H9 (cell line): ENCODE results near the gene ERCC5. TPM values are rescaled to one million over a fixed set of nuclear protein-coding genes. Genes with fewer than 3 reads are reported as not detected.

Experiments
- DNase-seq: peaks from one replicate; pipeline ENCODE4 v3.0.0-alpha.2; 2017
- H2AFZ ChIP-seq: one replicate; pipeline ENCODE4 v1.6.1; 2013; ENCODE audit warnings: mild to moderate bottlenecking, low read length, control low read depth, moderate library complexity
- H2AK5ac ChIP-seq: 2 replicates; pipeline ENCODE4 v1.6.1; 2013; ENCODE audit warnings: low read length, control low read depth, mixed read lengths; ENCODE audit not compliant: insufficient read length
- H2BK120ac ChIP-seq: one replicate; pipeline ENCODE4 v1.6.1; 2013; ENCODE audit warnings: low read depth, mild to moderate bottlenecking, low read length, control low read depth, inconsistent platforms; ENCODE audit not compliant: poor library complexity, severe bottlenecking
- H2BK12ac ChIP-seq: 2 replicates; pipeline ENCODE4 v1.6.1; 2013; ENCODE audit warnings: low read length, control low read depth, mixed read lengths, low read depth; ENCODE audit not compliant: insufficient read length
- H2BK15ac ChIP-seq: 2 replicates; pipeline ENCODE4 v1.6.1; 2013; ENCODE audit warnings: low read depth, low read length, control low read depth
- H2BK20ac ChIP-seq: one replicate; pipeline ENCODE4 v1.6.1; 2013; ENCODE audit warnings: low read depth, mild to moderate bottlenecking, low read length, control low read depth, inconsistent platforms; ENCODE audit not compliant: poor library complexity, severe bottlenecking
- H2BK5ac ChIP-seq: 2 replicates; pipeline ENCODE4 v1.6.1; 2013; ENCODE audit warnings: low read length, control low read depth, mixed read lengths; ENCODE audit not compliant: insufficient read length
- H3K14ac ChIP-seq: 2 replicates; pipeline ENCODE4 v1.6.1; 2013; ENCODE audit warnings: low read length, control low read depth; ENCODE audit not compliant: insufficient read depth
- H3K18ac ChIP-seq: 2 replicates; pipeline ENCODE4 v1.6.1; 2013; ENCODE audit warnings: low read depth, mild to moderate bottlenecking, mixed read lengths, low read length, control low read depth; ENCODE audit not compliant: insufficient read length
- H3K23ac ChIP-seq: 2 replicates; pipeline ENCODE4 v1.6.1; 2013; ENCODE audit warnings: low read length, control low read depth, mixed read lengths, low read depth; ENCODE audit not compliant: insufficient read length
- H3K23me2 ChIP-seq: 2 replicates; pipeline ENCODE4 v1.6.1; 2013; ENCODE audit warnings: low read depth, mild to moderate bottlenecking, mixed read lengths, low read length, control low read depth; ENCODE audit not compliant: insufficient read length, poor library complexity, severe bottlenecking
- H3K27ac ChIP-seq: 2 replicates; pipeline ENCODE4 v1.5.1; 2013; ENCODE audit warnings: low read length, control low read depth, mixed read lengths, low read depth; ENCODE audit not compliant: insufficient read length
- H3K27me3 ChIP-seq: 2 replicates; pipeline ENCODE4 v1.6.1; 2013; ENCODE audit warnings: low read length, control low read depth, inconsistent platforms; ENCODE audit not compliant: insufficient read depth
- H3K4ac ChIP-seq: 2 replicates; pipeline ENCODE4 v1.6.1; 2013; ENCODE audit warnings: low read depth, mild to moderate bottlenecking, control low read depth, inconsistent platforms, low read length, moderate library complexity
- H3K4me1 ChIP-seq: 2 replicates; pipeline ENCODE4 v1.6.1; 2013; ENCODE audit warnings: low read length, control low read depth, inconsistent platforms; ENCODE audit not compliant: insufficient read depth
- H3K4me2 ChIP-seq: 2 replicates; pipeline ENCODE4 v1.6.1; 2013; ENCODE audit warnings: low read length, control low read depth, mixed read lengths; ENCODE audit not compliant: insufficient read length, insufficient read depth
- H3K56ac ChIP-seq: 2 replicates; pipeline ENCODE4 v1.6.1; 2013; ENCODE audit warnings: low read depth, mild to moderate bottlenecking, mixed read lengths, low read length, control low read depth; ENCODE audit not compliant: insufficient read length
- H3K79me1 ChIP-seq: 2 replicates; pipeline ENCODE4 v1.6.1; 2013; ENCODE audit warnings: low read depth, mild to moderate bottlenecking, moderate library complexity, low read length, control low read depth, inconsistent platforms; ENCODE audit not compliant: insufficient read depth, poor library complexity, severe bottlenecking
- H3K79me2 ChIP-seq: 2 replicates; pipeline ENCODE4 v1.6.1; 2013; ENCODE audit warnings: low read length, control low read depth, inconsistent platforms; ENCODE audit not compliant: insufficient read depth
- H3K9ac ChIP-seq: 2 replicates; pipeline ENCODE4 v1.6.1; 2013; ENCODE audit warnings: low read length, control low read depth, mixed read lengths; ENCODE audit not compliant: insufficient read length; ENCODE audit errors: extremely low read depth
- H3K9me3 ChIP-seq: one replicate; pipeline ENCODE4 v1.6.1; 2013; ENCODE audit warnings: low read depth, low read length, inconsistent platforms; ENCODE audit not compliant: control insufficient read depth
- H3T11ph ChIP-seq: one replicate; pipeline ENCODE4 v1.6.1; 2013; ENCODE audit warnings: mild to moderate bottlenecking, low read length, control low read depth, inconsistent platforms
- H4K20me1 ChIP-seq: one replicate; pipeline ENCODE4 v1.6.1; 2013; ENCODE audit not compliant: control insufficient read depth, insufficient read length, insufficient read depth
- H4K5ac ChIP-seq: 2 replicates; pipeline ENCODE4 v1.6.1; 2013; ENCODE audit warnings: low read depth, mild to moderate bottlenecking, mixed read lengths, low read length, control low read depth; ENCODE audit not compliant: insufficient read length
- H4K8ac ChIP-seq: replicated peaks from 2 replicates; pipeline ENCODE4 v1.6.1; 2013; ENCODE audit warnings: low read length, control low read depth, mixed read lengths, low read depth; ENCODE audit not compliant: insufficient read length
- H4K91ac ChIP-seq: 2 replicates; pipeline ENCODE4 v1.6.1; 2013; ENCODE audit warnings: low read depth, mild to moderate bottlenecking, moderate library complexity, mixed read lengths, low read length, control low read depth; ENCODE audit not compliant: insufficient read length
- H3K27ac Mint-ChIP-seq, 3 experiments: 2 replicates in 2 of 3; 3 replicates in 1 of 3; pipeline ENCODE4 v1.8.0; 2020 to 2021; ENCODE audit warnings: mixed read lengths in 3 of 3, mild to moderate bottlenecking in 1 of 3, moderate library complexity in 1 of 3
- H3K27me3 Mint-ChIP-seq: 2 replicates; pipeline ENCODE4 v1.8.0; 2021; ENCODE audit warnings: low read depth, mild to moderate bottlenecking, moderate library complexity, mixed read lengths
- H3K36me3 Mint-ChIP-seq, 3 experiments: 2 replicates in 2 of 3; 3 replicates in 1 of 3; pipeline ENCODE4 v1.8.0; 2020 to 2021; ENCODE audit warnings: low read depth in 3 of 3, mixed read lengths in 3 of 3; ENCODE audit not compliant: insufficient read depth in 1 of 3
- H3K4me1 Mint-ChIP-seq, 2 experiments: 2 replicates each; pipeline ENCODE4 v1.8.0; 2020; ENCODE audit warnings: mixed read lengths in 2 of 2
- H3K4me3 Mint-ChIP-seq, 2 experiments: 2 replicates in 1 of 2; 3 replicates in 1 of 2; pipeline ENCODE4 v1.8.0; 2020 to 2021; ENCODE audit warnings: mild to moderate bottlenecking in 2 of 2, mixed read lengths in 2 of 2, moderate library complexity in 1 of 2
- H3K9me3 Mint-ChIP-seq, 2 experiments: 2 replicates in 1 of 2; 3 replicates in 1 of 2; pipeline ENCODE4 v1.8.0; 2020; ENCODE audit warnings: mild to moderate bottlenecking in 2 of 2, mixed read lengths in 2 of 2, moderate library complexity in 1 of 2
- WGBS: extraction: QIAGEN DNeasy Blood & Tissue Kit; methylation state at CpG from one replicate; pipeline ENCODE4 v1.1.7; 2013; ENCODE audit warnings: missing lambda C conversion rate, low lambda C conversion rate, mixed read lengths; ENCODE audit not compliant: insufficient read length; ENCODE audit errors: extremely low coverage; 5-methylcytosine and 5-hydroxymethylcytosine counted together
- total RNA-seq: library from RNA; stranded (reverse); gene quantifications from 2 replicates; pipeline ENCODE4 v1.2.1, GENCODE V29; 2021
- TF ChIP-seq, protein P1 (sequence below): fragments of 200-600 bp; sonication (generic); conservative IDR thresholded peaks from 3 replicates; pipeline ENCODE4 v1.8.0; 2021; ENCODE audit warnings: antibody characterized with exemption, mild to moderate bottlenecking

ERCC5 gene
- total RNA-seq, 1 experiment from 2014 or later = 26.8 TPM

- Mint-ChIP-seq H3K4me1 (no peaks in the 10 kb centered on the region), H3K9me3 (peaks cover 3 to 6% of the 10 kb centered on the region in 2 experiments; a peak in 4 of 5 replicates), H3K27ac (no peak overlapping the region), H3K36me3 (no peaks in the 10 kb centered on the region; a peak in 1 of 7 replicates), H3K4me3 (no peak overlapping the region), H3K27me3 (peaks cover 2% of the 10 kb centered on the region; the same call in 1 of the 2 replicates)
- no peak overlapping the region for H2AFZ ChIP-seq
- H2BK20ac ChIP-seq = no peak overlapping the region
- H4K5ac ChIP-seq = no peak overlapping the region
- no peak overlapping the region for H3K4me2 ChIP-seq
- H3K27ac ChIP-seq = no peak overlapping the region
- no peak overlapping the region for H2BK120ac ChIP-seq
- H3K79me1 ChIP-seq = no peaks in the 10 kb centered on the region
- TF ChIP-seq, protein P1, sequence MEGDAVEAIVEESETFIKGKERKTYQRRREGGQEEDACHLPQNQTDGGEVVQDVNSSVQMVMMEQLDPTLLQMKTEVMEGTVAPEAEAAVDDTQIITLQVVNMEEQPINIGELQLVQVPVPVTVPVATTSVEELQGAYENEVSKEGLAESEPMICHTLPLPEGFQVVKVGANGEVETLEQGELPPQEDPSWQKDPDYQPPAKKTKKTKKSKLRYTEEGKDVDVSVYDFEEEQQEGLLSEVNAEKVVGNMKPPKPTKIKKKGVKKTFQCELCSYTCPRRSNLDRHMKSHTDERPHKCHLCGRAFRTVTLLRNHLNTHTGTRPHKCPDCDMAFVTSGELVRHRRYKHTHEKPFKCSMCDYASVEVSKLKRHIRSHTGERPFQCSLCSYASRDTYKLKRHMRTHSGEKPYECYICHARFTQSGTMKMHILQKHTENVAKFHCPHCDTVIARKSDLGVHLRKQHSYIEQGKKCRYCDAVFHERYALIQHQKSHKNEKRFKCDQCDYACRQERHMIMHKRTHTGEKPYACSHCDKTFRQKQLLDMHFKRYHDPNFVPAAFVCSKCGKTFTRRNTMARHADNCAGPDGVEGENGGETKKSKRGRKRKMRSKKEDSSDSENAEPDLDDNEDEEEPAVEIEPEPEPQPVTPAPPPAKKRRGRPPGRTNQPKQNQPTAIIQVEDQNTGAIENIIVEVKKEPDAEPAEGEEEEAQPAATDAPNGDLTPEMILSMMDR = no peak
- DNase-seq = no peak
- no peak overlapping the region for H3K18ac ChIP-seq
- H3K9me3 ChIP-seq = no peaks in the 10 kb centered on the region
- H2BK15ac ChIP-seq = no peak overlapping the region
- H3K14ac ChIP-seq = no peak overlapping the region
- H3K23ac ChIP-seq = no peak overlapping the region
- H4K20me1 ChIP-seq = no peaks in the 10 kb centered on the region
- H3K56ac ChIP-seq = no peak overlapping the region
- no peak overlapping the region for H3K9ac ChIP-seq
- H3T11ph ChIP-seq = no peak overlapping the region
- no peaks in the 10 kb centered on the region for H3K4me1 ChIP-seq
- no peak overlapping the region for H2BK12ac ChIP-seq
- H2BK5ac ChIP-seq = no peak overlapping the region
- no peaks in the 10 kb centered on the region for H3K23me2 ChIP-seq
- no peaks in the 10 kb centered on the region for H3K79me2 ChIP-seq
- no peaks in the 10 kb centered on the region for H3K27me3 ChIP-seq
- H4K8ac ChIP-seq = no peak overlapping the region
- H3K4ac ChIP-seq = no peak overlapping the region
- H4K91ac ChIP-seq = no peak overlapping the region
- H2AK5ac ChIP-seq = no peak overlapping the region
- no CpG with 5 or more reads among the region's 5 CpGs for WGBS
Measured at GRCh38 chr13:102922184-102922583, 76.4 kb downstream of the ERCC5 start.

Other genes with a start within 250 kb of the ERCC5 start
- gene TPP2, start 249.0 kb upstream of the ERCC5 start, total RNA-seq = 60.0 and 63.5 TPM in 2 replicates
- gene METTL21C, start 151.0 kb upstream of the ERCC5 start, total RNA-seq = not detected in 2 replicates
- 13.1 TPM in 2 replicates for gene TEX30, start 72.2 kb upstream of the ERCC5 start, total RNA-seq
- 23.1 and 23.5 TPM in 2 replicates for gene POGLUT2, start 47.1 kb upstream of the ERCC5 start, total RNA-seq
- gene BIVM, start 46.9 kb upstream of the ERCC5 start, total RNA-seq = 5.3 and 9.0 TPM in 2 replicates
- gene SLC10A2, start 220.4 kb downstream of the ERCC5 start, total RNA-seq = not detected in 2 replicates